GM10847 (cell line): ENCODE results near the gene OR10G3.

ENCODE experiments used
- POLR2A ChIP-seq: IDR thresholded peaks from 2 replicates; pipeline ENCODE4 v1.6.1; 2011; ENCODE audit not compliant: insufficient read length; ENCODE audit errors: extremely low read depth

The OR10G3 gene

GRCh38 chr14:21579976-21580375, at the start of gene OR10G3:
TSS of gene OR10G3 (minus strand) at chr14:21580076. CDS start at chr14:21570744, 9,332 bp downstream.
- TF ChIP-seq POLR2A: no peak

- no peak for TF ChIP-seq POLR2A
Measured at GRCh38 chr14:21626491-21627230, 46.8 kb upstream of the OR10G3 start.

- no peak for TF ChIP-seq POLR2A
Measured at GRCh38 chr14:21617614-21618013, 37.7 kb upstream of the OR10G3 start.

- TF ChIP-seq POLR2A: no peak
Measured at GRCh38 chr14:21614240-21614639, 34.4 kb upstream of the OR10G3 start.

- TF ChIP-seq POLR2A: no peak
Measured at GRCh38 chr14:21612324-21612723, 32.4 kb upstream of the OR10G3 start.

GRCh38 chr14:21589317-21589716, 9.4 kb upstream of the OR10G3 start:
- TF ChIP-seq POLR2A: no peak

- no peak for TF ChIP-seq POLR2A
Measured at GRCh38 chr14:21575661-21576060, 4.2 kb downstream of the OR10G3 start.

- no peak for TF ChIP-seq POLR2A
Measured at GRCh38 chr14:21572604-21573003, 7.3 kb downstream of the OR10G3 start.

GRCh38 chr14:21558703-21559170, 21.1 kb downstream of the OR10G3 start:
- TF ChIP-seq POLR2A: no peak

GRCh38 chr14:21557084-21557901, 22.6 kb downstream of the OR10G3 start:
- no peak for TF ChIP-seq POLR2A

GRCh38 chr14:21556378-21557083, 23.3 kb downstream of the OR10G3 start:
- no peak for TF ChIP-seq POLR2A

- TF ChIP-seq POLR2A: no peak
Measured at GRCh38 chr14:21553266-21553665, 26.6 kb downstream of the OR10G3 start.

- no peak for TF ChIP-seq POLR2A
Measured at GRCh38 chr14:21543963-21544362, 35.9 kb downstream of the OR10G3 start.

GRCh38 chr14:21543521-21543960, 36.3 kb downstream of the OR10G3 start:
- TF ChIP-seq POLR2A: no peak

- TF ChIP-seq POLR2A: no peak
Measured at GRCh38 chr14:21541413-21542074, 38.3 kb downstream of the OR10G3 start.

GRCh38 chr14:21539189-21539940, 40.5 kb downstream of the OR10G3 start:
- TF ChIP-seq POLR2A: no peak
